Measurements from ENCODE around the gene ZNF831. TPM values are rescaled to one million over a fixed set of nuclear protein-coding genes. Genes with fewer than 3 reads are reported as not detected.

ZNF831 gene
- total RNA-seq, 2 donors from 2014 or later, result 3.3 to 5.7 TPM

GRCh38 chr20:59253779-59254319 is 90.2 kb downstream of the ZNF831 start:
- Mint-ChIP-seq H3K27me3 (no peaks in the 10 kb centered on the region), H3K4me3 (peak overlapping the region; percentile 74), H3K9me3 (no peaks in the 10 kb centered on the region), H3K27ac (peak overlapping the region; percentile 70 to 89), H3K4me1 (ENCODE audit: low read depth in 2 of 2) (peaks cover 39 to 48% of the 10 kb centered on the region in 2 donors), H3K36me3 (peaks cover 17% of the 10 kb centered on the region)
- peak; percentile 85 to 87 for ATAC-seq
- no peak for DNase-seq (ENCODE audit: low spot score)

GRCh38 chr20:59255256-59255655 is 91.6 kb downstream of the ZNF831 start:
- Mint-ChIP-seq H3K36me3 (peaks cover 17% of the 10 kb centered on the region), H3K9me3 (no peaks in the 10 kb centered on the region), H3K27ac (no peak overlapping the region)

GRCh38 chr20:59258221-59258621 is 94.6 kb downstream of the ZNF831 start:
- Mint-ChIP-seq H3K36me3 (no peaks in the 10 kb centered on the region), H3K9me3 (no peaks in the 10 kb centered on the region), H3K4me1 (ENCODE audit: low read depth in 2 of 2) (peaks cover 35 to 36% of the 10 kb centered on the region in 2 donors), H3K27ac (peak overlapping the region; percentile 73 to 86), H3K27me3 (no peaks in the 10 kb centered on the region), H3K4me3 (peak overlapping the region; percentile 60)
- DNase-seq (ENCODE audit: low spot score) (no peak), ATAC-seq (peak in 1 of 2 donors; percentile 67)

More at GRCh38 chr20:59255256-59255655, 91.6 kb downstream of the ZNF831 start:
- Mint-ChIP-seq H3K4me1 (ENCODE audit: low read depth in 2 of 2) (peaks cover 40 to 56% of the 10 kb centered on the region in 2 donors), H3K4me3 (no peak overlapping the region), H3K27me3 (no peaks in the 10 kb centered on the region)
- DNase-seq (ENCODE audit: low spot score) (no peak), ATAC-seq (no peak)

- Mint-ChIP-seq H3K9me3 (no peaks in the 10 kb centered on the region), H3K36me3 (no peaks in the 10 kb centered on the region), H3K27me3 (no peaks in the 10 kb centered on the region), H3K4me1 (ENCODE audit: low read depth in 2 of 2) (peaks cover 24 to 26% of the 10 kb centered on the region in 2 donors), H3K4me3 (no peak overlapping the region), H3K27ac (no peak overlapping the region)
- ATAC-seq (no peak), DNase-seq (ENCODE audit: low spot score) (no peak)
Observed at GRCh38 chr20:59259946-59260345, 96.3 kb downstream of the ZNF831 start.

GRCh38 chr20:59265298-59265697 is 101.7 kb downstream of the ZNF831 start:
- ATAC-seq, result no peak
- H3K9me3 Mint-ChIP-seq, result no peaks in the 10 kb centered on the region
- peaks cover 21 to 22% of the 10 kb centered on the region in 2 donors for H3K27me3 Mint-ChIP-seq
- H3K27ac Mint-ChIP-seq, result no peak overlapping the region
- no peak overlapping the region for H3K4me3 Mint-ChIP-seq
- peaks cover 16 to 20% of the 10 kb centered on the region in 2 donors for H3K4me1 Mint-ChIP-seq (ENCODE audit: low read depth in 2 of 2)
- no peak for DNase-seq (ENCODE audit: low spot score)
- H3K36me3 Mint-ChIP-seq, result peaks cover 5% of the 10 kb centered on the region

- Mint-ChIP-seq H3K9me3 (no peaks in the 10 kb centered on the region), H3K36me3 (peaks cover 5% of the 10 kb centered on the region), H3K27ac (peak overlapping the region in 1 of 2 donors; percentile 17), H3K4me1 (ENCODE audit: low read depth in 2 of 2) (peaks cover 23 to 24% of the 10 kb centered on the region in 2 donors), H3K4me3 (no peak overlapping the region), H3K27me3 (peaks cover 24 to 29% of the 10 kb centered on the region in 2 donors)
- no peak for ATAC-seq
- DNase-seq (ENCODE audit: low spot score), result no peak
Observed at GRCh38 chr20:59268870-59269269, 105.2 kb downstream of the ZNF831 start.

- H3K27me3 Mint-ChIP-seq, result peaks cover 27 to 29% of the 10 kb centered on the region in 2 donors
- H3K4me3 Mint-ChIP-seq, result peak overlapping the region; percentile 5
- H3K9me3 Mint-ChIP-seq, result no peaks in the 10 kb centered on the region
- ATAC-seq (peak in 1 of 2 donors; percentile 56), DNase-seq (ENCODE audit: low spot score) (no peak)
- peaks cover 30 to 31% of the 10 kb centered on the region in 2 donors for H3K4me1 Mint-ChIP-seq (ENCODE audit: low read depth in 2 of 2)
- peaks cover 5% of the 10 kb centered on the region for H3K36me3 Mint-ChIP-seq
- H3K27ac Mint-ChIP-seq, result peak overlapping the region in 1 of 2 donors; percentile 17
Observed at GRCh38 chr20:59269411-59270025, 105.9 kb downstream of the ZNF831 start.

- Mint-ChIP-seq H3K4me1 (ENCODE audit: low read depth in 2 of 2) (peaks cover 32 to 36% of the 10 kb centered on the region in 2 donors), H3K27me3 (peaks cover 26 to 27% of the 10 kb centered on the region in 2 donors), H3K27ac (no peak overlapping the region), H3K36me3 (peaks cover 5% of the 10 kb centered on the region), H3K4me3 (no peak overlapping the region), H3K9me3 (no peaks in the 10 kb centered on the region)
- DNase-seq (ENCODE audit: low spot score) (no peak), ATAC-seq (no peak)
Observed at GRCh38 chr20:59270380-59270779, 106.8 kb downstream of the ZNF831 start.

GRCh38 chr20:59273739-59274357 is 110.2 kb downstream of the ZNF831 start:
- peaks cover 7 to 8% of the 10 kb centered on the region in 2 donors for H3K27me3 Mint-ChIP-seq
- DNase-seq (ENCODE audit: low spot score), result no peak

GRCh38 chr20:59276938-59277337 is 113.3 kb downstream of the ZNF831 start:
- ATAC-seq (no peak), DNase-seq (ENCODE audit: low spot score) (no peak)
- H3K9me3 Mint-ChIP-seq, result no peaks in the 10 kb centered on the region
- H3K36me3 Mint-ChIP-seq, result no peaks in the 10 kb centered on the region
- H3K27me3 Mint-ChIP-seq, result peaks cover 7 to 11% of the 10 kb centered on the region in 2 donors
- H3K27ac Mint-ChIP-seq, result no peak overlapping the region
- H3K4me1 Mint-ChIP-seq (ENCODE audit: low read depth in 2 of 2), result peaks cover 16 to 21% of the 10 kb centered on the region in 2 donors
- H3K4me3 Mint-ChIP-seq, result no peak overlapping the region

More at GRCh38 chr20:59273739-59274357, 110.2 kb downstream of the ZNF831 start:
- Mint-ChIP-seq H3K36me3 (no peaks in the 10 kb centered on the region), H3K27ac (no peak overlapping the region), H3K4me3 (peak overlapping the region; percentile 23), H3K9me3 (no peaks in the 10 kb centered on the region), H3K4me1 (ENCODE audit: low read depth in 2 of 2) (peaks cover 27 to 30% of the 10 kb centered on the region in 2 donors)
- no peak for ATAC-seq

- peaks cover 0 to 5% of the 10 kb centered on the region in 2 donors for H3K27me3 Mint-ChIP-seq
- H3K9me3 Mint-ChIP-seq, result no peaks in the 10 kb centered on the region
- no peak overlapping the region for H3K4me3 Mint-ChIP-seq
- H3K27ac Mint-ChIP-seq, result no peak overlapping the region
- H3K36me3 Mint-ChIP-seq, result no peaks in the 10 kb centered on the region
- DNase-seq (ENCODE audit: low spot score) (no peak), ATAC-seq (no peak)
- no peaks in the 10 kb centered on the region for H3K4me1 Mint-ChIP-seq (ENCODE audit: low read depth in 2 of 2)
Observed at GRCh38 chr20:59284470-59284869, 120.8 kb downstream of the ZNF831 start.

- Mint-ChIP-seq H3K9me3 (no peaks in the 10 kb centered on the region), H3K4me3 (no peak overlapping the region), H3K36me3 (no peaks in the 10 kb centered on the region), H3K4me1 (ENCODE audit: low read depth in 2 of 2) (peaks cover 0 to 7% of the 10 kb centered on the region in 2 donors), H3K27me3 (peaks cover 8 to 14% of the 10 kb centered on the region in 2 donors), H3K27ac (no peak overlapping the region)
- DNase-seq (ENCODE audit: low spot score), result no peak
- no peak for ATAC-seq
Observed at GRCh38 chr20:59289994-59290393, 126.4 kb downstream of the ZNF831 start.

GRCh38 chr20:59291740-59292383 is 128.2 kb downstream of the ZNF831 start:
- Mint-ChIP-seq H3K9me3 (no peaks in the 10 kb centered on the region), H3K27ac (no peak overlapping the region), H3K4me1 (ENCODE audit: low read depth in 2 of 2) (peaks cover 0 to 10% of the 10 kb centered on the region in 2 donors), H3K36me3 (no peaks in the 10 kb centered on the region), H3K27me3 (peaks cover 14 to 31% of the 10 kb centered on the region in 2 donors), H3K4me3 (no peak overlapping the region)
- DNase-seq (ENCODE audit: low spot score) (no peak), ATAC-seq (no peak)

- H3K9me3 Mint-ChIP-seq, result no peaks in the 10 kb centered on the region
Observed at GRCh38 chr20:59295531-59295930, 131.9 kb downstream of the ZNF831 start.

More at GRCh38 chr20:59295531-59295930, 131.9 kb downstream of the ZNF831 start:
- no peak overlapping the region for H3K4me3 Mint-ChIP-seq
- peaks cover 0 to 10% of the 10 kb centered on the region in 2 donors for H3K4me1 Mint-ChIP-seq (ENCODE audit: low read depth in 2 of 2)
- H3K27me3 Mint-ChIP-seq, result peaks cover 26 to 44% of the 10 kb centered on the region in 2 donors
- no peak for DNase-seq (ENCODE audit: low spot score)
- ATAC-seq, result no peak
- H3K36me3 Mint-ChIP-seq, result no peaks in the 10 kb centered on the region
- H3K27ac Mint-ChIP-seq, result no peak overlapping the region
